GM18508 (cell line): ENCODE measurements around the gene USP35.

ENCODE experiments used
- ATAC-seq: cut with Tn5 transposase; IDR thresholded peaks from one replicate; pipeline ENCODE4 v1.9.1; 2021; ENCODE audit warnings: moderate number of reproducible peaks; ENCODE audit not compliant: insufficient read depth, unreplicated experiment

USP35 gene

DNA sequence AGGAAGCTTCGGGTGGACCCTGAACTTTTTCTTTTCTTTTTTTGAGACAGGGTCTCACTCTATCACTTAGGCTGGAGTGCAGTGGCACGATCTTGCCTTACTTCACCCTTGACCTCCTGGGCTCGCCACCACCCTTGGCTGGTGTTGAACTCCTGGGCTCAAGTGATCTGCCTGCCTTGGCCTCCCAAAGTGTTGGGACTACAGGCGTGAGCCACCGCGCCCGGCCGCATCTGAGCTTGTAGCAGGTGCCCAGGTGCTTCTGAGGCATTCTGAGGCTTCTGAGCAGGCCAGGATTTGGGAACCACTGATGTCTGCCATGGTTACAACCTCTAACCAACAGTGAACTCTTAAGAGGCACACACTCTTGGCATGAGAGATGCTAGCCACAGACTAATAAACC lies 5.1 kb downstream of the USP35 start:
- ATAC-seq: no peak

DNA sequence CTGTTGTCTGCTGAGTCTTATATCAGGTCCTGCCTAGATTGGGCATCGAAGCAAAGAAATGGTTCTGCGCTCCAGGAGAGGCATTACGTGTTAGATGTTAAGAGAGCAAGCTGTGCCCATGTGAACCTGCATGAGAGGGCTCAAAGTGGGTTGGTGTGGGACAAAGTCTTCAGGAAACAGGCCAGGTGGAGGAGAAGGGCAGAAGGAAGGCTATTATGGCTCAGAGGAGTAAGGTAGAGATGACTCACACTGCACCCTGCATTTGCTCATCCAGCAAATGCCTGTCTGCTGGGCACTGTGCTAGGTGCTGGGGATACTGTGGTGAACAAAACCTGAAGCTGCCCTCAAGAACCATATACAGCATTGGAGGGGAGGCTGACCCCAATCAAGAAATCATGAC lies 5.8 kb downstream of the USP35 start:
- no peak for ATAC-seq

DNA sequence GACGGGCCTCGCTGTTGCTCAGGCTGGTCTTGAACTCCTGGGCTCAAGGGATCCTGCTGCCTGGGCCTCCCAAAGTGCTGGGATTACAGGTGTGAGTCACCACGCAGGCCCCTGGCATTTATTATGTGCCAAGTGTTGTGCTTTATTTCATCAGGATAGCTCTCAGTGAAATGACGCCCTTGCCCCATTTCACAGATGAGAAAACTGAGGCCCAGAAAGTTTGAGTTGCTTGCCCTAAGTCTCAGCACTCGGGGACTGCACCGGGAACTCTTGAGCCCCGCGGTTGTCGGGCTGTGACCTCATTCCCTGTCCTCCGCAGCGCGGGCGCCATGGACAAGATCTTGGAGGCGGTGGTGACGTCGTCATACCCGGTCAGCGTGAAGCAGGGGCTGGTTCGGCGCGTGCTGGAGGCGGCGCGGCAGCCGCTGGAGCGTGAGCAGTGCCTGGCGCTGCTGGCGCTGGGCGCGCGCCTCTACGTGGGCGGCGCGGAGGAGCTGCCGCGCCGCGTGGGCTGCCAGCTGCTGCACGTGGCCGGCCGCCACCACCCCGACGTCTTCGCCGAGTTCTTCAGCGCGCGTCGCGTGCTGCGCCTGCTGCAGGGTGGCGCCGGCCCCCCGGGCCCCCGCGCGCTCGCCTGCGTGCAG lies 7.3 kb downstream of the USP35 start:
- no peak for ATAC-seq

DNA sequence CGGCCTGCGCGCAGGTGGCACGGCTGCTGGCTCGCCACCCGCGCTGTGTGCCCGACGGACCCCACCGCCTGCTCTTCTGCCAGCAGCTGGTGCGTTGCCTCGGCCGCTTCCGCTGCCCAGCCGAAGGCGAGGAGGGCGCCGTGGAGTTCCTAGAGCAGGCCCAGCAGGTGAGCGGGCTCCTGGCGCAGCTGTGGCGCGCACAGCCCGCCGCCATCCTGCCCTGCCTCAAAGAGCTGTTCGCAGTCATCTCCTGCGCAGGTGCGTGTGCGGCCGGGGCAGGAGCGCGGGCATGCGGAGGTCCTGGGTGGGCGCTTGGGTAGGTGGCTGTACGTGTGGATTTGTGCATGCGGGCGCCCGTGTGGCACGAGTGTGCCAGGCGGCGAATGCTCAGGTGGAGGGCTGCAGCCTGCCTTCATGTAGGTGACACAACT lies 8.0 kb downstream of the USP35 start:
- ATAC-seq: no peak

DNA sequence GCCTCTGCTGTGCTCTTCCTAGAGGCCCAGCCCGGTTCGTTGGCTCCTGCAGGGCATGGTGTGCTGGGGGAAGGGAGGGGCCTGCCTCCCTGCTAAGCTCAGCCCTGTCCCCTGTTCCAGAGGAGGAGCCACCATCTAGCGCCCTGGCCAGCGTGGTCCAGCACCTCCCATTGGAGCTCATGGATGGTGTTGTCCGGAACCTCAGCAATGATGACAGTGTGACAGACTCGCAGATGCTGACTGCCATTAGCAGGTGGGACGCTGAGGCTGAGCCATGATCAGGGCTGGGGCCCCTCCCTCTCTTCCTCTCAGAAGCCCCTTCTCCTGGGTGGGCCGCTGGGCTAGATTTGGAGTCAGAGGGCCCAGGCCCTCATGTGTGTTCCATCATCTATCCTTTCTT lies 9.1 kb downstream of the USP35 start:
- ATAC-seq: no peak

DNA sequence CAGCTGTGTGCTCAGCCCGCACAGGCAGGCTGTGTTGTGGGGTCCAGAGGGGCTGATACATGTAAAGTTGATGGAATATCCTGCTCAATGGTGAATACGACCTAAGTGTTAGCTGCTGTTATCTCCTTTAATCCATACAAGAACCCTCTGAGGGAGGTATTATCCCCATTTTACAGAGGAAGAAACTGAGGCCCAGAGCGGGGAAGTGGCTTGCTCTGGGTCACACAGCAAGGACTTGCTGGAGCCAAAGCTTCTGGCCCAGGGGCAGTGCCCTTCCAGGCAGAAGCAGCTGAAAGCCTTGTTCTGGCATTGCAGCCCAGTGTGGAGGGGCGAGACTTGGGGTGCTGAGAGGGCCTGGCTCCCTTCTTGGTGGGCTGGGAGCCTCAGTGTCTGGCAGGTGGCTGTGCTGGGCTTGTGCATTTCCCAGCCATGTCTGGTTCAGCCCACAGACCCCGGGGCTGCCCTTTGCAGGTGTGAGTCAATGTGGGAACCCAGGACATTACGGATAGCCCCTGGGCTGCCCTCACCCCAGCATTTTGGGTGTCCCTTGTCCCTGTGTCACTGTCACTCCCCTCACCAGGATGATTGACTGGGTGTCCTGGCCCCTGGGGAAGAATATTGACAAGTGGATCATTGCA lies 10.4 kb downstream of the USP35 start:
- ATAC-seq: no peak

DNA sequence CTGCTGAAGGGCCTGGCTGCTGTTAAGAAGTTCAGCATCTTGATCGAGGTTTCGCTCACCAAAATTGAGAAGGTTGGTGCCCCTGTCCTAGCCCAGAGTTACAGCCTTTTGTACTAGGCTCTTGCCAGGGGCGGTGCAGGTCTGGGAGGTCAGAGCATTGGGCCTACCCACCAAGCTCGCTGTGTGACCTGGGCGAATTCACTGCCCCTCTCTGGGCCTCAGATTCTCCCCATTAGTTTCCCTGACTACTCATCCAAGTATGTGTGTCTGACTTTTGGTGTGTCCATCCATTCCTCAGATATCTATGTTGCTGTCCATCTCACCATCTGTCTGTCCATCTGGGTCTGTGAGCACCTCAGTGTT lies 10.9 kb downstream of the USP35 start:
- no peak for ATAC-seq

DNA sequence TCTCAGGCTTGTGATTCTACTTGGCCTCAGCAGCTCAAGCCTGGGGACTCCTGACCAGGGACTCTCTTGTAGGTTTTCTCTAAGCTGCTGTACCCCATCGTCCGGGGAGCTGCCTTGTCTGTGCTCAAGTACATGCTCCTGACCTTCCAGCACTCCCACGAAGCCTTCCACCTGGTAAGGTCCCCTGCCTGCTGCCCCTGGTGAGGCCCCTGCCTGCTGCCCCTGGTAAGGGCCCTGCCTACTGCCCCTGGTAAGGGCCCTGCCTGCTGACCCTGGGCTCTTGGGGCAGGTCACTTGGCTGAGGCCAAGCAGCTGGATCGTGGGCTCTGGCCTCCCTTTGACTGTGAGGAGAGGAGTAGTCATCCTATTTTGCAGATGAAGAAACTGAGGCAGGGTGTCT lies 11.3 kb downstream of the USP35 start:
- ATAC-seq: no peak

DNA sequence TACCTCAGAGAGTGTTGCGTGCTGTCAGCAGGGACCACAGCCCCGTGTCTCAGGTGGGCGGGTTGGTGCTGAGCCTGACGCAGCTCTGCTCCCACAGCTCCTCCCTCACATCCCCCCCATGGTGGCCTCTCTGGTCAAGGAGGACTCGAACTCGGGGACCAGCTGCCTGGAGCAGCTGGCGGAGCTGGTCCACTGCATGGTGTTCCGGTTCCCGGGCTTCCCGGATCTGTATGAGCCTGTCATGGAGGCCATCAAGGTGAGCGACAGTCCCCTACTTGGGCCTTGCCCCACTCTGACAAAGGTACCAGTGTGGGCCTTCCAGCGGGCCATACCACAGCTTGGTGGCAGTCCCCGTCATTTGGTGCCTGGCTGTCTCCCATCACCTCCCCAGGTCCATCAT lies 11.8 kb downstream of the USP35 start:
- ATAC-seq: no peak

DNA sequence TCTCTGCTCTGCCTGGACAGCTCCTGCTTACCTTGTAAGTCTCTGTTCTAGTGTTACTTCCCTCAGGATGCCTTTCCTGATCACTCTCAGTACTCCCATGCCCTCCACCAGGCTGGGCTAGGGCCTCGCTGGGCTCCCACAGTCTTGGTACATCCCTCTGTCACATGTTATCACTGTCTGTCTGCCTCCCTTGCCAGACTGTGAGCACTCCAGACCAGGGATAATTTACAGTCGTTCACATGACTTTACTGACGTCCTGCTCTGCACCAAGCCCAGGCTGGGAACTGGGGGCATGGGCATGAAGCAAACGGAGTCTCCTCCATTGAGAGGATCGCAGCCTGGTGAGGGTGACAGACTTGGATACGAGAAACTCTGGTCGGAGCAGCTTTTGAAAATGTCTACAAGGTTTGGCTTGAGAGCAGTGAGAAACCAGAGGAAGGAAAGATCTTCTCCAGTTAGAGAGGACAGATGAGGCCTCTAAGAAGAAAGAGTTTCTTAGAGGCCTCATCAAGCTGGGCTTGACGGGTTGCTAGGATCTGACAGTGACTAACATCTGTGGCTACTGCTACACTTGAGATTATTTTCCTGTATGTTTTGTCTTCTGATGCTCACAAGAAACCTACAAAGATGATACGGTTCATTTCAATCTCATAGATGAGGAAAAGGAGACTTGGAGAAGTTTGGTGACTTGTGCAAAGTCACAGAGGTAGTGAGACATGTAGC lies 12.5 kb downstream of the USP35 start:
- ATAC-seq: no peak

DNA sequence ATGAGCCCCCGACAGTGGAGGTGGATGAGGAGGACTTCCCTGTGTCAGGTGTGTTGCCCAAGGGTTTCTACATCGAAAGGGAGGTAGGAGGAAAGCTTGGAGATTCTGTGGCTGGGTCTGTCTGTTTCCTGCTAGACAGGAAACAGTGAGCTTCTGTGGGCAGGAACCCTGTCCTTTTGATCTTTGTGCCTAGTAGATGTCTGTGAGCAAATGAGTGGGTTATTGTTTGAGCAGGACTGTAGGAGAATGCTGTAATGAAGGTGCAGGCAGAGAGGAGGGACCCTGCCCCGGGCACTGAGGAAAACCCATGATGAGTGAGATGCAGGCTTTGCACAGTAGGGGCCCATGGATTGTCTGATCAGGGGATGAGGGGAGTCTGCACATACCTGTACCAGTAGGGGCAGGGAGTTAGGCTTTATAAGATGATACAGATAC lies 14.0 kb downstream of the USP35 start:
- ATAC-seq: no peak

DNA sequence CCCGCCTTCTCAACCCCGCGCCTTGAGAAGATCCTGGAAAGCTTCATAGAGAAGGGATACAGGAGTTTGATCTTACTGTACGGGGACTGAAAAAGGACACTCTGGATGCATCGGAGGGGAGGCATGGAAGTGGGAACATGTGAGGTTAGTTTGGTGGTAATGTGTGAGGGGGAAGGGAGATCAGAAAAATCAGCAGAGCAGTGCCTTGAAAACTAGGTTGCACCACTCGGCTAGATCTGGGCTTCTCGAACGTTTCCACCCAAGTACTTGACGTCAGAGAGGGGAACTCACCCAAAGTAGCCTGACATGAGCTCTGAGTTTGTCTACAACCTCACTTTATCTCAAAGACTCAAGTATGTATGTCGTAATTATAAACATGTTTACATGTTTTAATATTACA lies 14.5 kb downstream of the USP35 start:
- no peak for ATAC-seq

DNA sequence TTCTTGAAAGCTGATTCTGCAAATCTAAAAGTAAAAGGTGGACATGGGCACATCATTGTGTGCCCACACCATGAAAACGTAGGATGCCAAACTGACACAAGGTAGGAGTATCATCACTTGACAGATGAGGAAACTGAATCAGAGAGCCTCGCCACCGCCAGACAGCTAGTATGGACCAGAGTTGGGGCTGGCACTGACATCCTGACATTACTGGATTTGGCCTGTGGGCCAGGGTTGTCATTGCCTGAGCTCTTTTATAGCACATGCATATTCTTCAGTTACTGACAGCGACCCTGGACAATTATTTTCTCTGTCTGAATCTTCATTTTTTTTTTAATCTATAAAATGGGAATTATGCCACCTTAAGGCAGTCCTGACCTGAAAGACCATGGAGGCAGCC lies 16.5 kb downstream of the USP35 start:
- ATAC-seq: no peak

DNA sequence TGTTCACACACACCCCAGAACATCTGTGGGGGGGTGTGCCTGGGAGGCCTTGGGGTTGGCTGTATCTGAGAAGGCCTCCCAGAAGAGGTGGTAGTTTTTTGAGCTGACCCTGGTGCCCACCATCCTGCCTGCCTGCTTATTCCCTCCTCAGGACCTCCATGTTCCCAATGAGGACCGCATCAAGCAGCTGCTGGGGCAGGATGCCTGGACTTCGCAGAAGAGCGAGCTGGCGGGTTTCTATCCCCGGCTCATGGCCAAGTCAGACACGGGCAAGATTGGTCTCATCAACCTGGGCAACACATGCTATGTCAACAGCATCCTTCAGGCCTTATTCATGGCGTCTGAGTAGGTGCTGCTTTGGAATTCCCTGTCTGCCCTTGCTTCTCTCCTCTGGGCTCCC lies 17.0 kb downstream of the USP35 start:
- no peak for ATAC-seq

DNA sequence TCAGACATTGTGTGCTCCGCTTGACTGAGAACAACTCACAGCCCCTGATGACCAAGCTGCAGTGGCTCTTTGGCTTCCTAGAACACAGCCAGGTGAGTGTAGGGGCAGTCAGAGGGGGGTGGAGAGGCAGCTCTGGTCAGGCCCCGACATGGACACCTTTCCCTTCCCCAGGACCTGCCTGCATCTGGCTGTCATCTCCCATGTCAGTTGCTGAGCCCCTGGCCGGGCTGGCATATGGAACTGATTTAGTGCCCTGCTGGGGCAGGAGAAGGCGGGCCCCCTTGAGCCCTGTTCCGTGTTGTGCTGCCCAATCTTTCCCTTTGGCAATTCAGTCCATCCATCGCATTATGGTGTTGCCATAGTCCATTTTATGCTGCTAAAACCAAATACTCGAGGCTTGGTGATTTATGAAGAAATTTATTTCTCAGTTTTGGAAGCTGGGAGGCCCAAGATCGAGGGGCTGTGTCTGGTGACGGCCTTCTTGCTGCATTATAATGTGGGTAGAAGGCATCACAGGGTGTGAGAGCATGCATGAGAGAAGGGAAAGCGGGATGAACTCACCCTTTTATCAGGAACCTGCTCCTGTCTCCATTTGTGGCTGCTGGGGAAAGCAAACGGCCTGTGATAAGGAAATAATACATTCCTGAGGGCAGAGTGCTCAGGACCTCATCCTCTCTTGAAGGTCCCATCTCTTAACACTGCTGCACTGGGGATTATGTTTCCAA lies 19.0 kb downstream of the USP35 start:
- ATAC-seq: no peak

DNA sequence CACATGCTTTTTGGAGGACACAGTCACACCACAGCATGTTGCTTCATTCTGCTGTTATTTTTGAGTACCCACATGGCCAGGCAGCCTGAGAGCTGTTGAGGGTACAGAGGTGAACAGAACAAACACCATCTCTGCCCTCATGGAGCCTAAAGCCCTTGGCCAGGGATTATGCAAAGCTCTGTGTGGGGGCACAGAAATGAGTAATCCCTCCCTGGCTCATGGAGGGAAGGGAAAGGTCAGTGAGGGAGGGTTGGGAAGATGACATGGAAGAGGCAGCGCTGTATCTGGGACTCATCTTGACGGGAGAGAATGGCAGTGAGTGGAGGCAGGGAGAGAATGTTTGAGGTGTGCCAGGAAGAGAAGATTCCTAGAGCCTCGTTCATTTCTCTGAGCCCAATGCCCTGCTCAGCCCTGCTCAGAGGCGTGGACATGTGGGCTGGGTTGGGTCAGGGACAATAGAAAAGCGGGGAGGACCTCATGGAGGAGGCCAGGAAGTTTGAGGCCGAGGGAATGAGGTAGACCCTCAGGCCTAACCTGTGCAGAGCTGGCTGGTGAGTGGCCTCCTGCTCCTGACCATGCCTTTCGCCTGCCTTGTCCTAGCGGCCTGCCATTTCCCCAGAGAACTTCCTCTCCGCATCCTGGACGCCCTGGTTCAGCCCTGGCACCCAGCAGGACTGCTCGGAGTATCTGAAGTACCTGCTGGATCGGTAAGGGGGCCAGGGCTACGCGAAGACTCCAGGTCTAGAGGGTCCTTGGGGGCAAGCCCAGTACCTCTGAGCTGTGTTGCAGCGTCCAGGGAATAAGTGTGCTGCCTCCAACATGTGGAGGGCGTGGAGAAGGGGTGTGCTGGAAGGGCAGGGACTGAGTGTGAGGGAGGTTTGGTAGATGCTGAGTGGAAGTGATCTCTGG lies 19.8 kb downstream of the USP35 start:
- no peak for ATAC-seq

DNA sequence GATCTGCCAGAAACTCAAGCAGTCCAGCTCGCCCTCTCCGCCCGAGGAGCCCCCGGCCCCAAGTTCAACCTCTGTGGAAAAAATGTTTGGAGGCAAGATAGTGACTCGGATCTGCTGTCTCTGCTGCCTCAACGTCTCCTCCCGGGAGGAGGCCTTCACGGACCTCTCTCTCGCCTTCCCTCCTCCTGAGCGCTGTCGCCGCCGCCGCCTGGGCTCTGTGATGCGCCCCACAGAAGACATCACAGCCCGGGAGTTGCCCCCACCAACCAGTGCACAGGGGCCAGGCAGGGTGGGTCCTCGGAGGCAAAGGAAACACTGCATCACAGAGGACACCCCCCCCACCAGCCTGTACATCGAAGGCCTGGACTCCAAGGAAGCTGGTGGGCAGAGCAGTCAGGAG lies 20.8 kb downstream of the USP35 start:
- ATAC-seq: no peak

DNA sequence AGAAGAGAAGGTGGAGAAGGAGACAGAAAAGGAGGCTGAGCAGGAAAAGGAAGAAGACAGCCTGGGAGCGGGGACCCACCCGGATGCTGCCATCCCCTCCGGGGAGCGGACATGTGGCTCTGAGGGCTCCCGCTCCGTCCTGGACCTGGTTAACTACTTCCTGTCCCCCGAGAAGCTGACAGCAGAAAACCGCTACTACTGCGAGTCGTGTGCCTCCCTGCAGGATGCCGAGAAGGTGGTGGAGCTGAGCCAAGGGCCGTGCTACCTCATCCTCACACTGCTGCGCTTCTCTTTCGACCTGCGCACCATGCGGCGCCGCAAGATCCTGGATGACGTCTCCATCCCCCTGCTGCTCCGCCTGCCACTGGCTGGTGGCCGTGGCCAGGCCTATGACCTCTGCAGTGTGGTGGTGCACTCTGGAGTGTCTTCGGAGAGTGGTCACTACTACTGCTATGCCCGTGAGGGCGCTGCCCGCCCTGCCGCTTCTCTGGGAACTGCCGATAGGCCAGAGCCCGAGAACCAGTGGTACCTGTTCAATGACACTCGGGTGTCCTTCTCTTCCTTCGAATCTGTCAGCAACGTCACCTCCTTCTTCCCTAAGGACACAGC lies 21.4 kb downstream of the USP35 start:
- no peak for ATAC-seq

DNA sequence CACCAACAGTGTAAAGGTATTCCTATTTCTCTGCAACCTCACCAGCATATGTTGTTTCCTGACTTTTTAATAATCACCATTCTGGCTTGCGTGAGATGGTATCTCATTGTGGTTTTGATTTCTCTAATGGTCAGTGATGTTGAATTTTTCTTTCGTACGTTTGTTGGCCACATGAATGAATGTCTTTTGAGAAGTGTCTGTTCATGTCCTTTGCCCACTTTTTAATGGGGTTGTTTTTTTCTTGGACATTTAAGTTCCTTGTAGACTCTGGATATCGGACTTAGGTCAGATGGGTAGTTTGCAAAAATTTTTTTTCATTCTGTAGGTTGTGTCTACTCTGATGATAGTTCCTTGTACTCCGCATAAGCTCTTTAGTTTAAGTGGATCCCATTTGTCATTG lies 22.8 kb downstream of the USP35 start:
- ATAC-seq: no peak
